Glomerular visceral epithelial cell (primary cell): ENCODE results near the gene ARMC9.
"Not testable (repeated sequence)": the region's sequence is repeated elsewhere in the genome, so short reads cannot be mapped to it uniquely, and the experiment has no call there.

Source experiments
- DNase-seq: peaks from one replicate; pipeline ENCODE4 v3.0.0-alpha.2; 2016; ENCODE audit errors: extremely low spot score

The ARMC9 gene

GRCh38 chr2:231342061-231342711 lies 143.8 kb downstream of the ARMC9 start:
- no peak for DNase-seq

DNA sequence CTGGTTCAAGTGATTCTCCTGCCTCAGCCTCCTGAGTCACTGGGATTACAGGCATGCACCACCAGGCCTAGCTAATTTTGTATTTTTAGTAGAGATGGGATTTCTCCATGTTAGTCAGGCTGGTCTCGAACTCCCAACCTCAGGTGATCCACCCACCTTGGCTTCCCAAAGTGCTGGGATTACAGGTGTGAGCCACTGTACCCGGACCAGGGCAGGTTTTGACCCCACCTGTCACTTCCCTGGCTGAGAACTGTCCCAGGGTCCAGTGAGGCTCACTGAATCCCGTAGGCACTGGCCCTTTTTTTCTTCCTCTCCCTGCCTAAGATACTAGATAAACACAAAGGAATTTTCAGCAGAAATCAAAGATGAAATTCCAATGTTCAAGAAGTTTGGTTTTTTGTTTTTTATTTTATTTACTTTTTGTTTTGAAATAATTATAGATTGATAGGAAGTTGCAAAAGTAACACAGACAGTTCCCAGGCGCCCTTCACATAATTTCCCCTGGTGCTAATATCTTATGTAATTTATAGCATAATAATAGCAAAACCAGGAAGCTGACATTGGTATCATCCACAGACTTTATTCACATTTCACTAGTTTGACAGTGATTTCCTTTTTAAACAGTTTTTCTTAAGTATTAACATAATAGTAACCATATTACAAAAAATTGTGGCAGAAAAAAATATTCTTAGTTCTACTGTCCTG lies 144.7 kb downstream of the ARMC9 start:
- no peak for DNase-seq

DNA sequence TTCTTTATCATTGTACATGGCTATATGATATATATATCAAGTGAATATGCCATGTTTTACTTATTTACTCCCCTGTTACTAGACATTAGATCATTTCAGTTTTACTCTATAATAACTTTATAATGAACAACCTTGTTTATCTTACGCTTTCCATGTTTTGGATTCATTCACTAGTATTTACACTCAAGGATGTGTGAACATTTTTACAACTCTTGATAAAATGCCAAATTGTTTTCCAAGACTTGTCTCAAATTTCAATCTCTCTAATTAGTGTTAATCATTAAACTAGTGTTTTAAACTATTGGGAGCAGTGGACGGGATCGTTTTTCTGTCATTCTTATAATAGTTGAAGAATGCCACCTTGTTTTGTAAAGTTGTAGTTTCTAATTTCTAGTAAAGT lies 145.6 kb downstream of the ARMC9 start:
- DNase-seq: no peak

- DNase-seq: no peak
Observed at GRCh38 chr2:231344851-231345250, 146.4 kb downstream of the ARMC9 start.

- DNase-seq: no peak
Observed at GRCh38 chr2:231347081-231347480, 148.7 kb downstream of the ARMC9 start.

DNA sequence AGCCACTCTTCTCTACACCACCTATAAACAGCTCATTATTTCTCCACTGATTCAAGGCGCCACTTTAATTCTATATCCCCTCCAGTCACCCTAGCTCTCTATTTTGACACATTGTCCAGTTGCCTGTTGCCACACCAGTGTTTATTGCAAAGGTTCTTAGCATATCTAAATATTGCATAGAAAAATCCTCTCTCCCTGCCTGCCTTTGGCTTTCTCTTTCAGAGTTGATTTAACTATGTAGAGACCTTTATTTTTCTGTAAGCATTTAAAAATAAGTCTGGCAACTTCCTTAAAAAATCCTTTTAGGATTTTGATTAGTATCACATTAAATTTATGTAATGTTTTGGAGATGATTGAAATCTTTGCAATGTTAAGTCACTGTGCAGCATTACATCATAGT lies 149.2 kb downstream of the ARMC9 start:
- no peak for DNase-seq

DNA sequence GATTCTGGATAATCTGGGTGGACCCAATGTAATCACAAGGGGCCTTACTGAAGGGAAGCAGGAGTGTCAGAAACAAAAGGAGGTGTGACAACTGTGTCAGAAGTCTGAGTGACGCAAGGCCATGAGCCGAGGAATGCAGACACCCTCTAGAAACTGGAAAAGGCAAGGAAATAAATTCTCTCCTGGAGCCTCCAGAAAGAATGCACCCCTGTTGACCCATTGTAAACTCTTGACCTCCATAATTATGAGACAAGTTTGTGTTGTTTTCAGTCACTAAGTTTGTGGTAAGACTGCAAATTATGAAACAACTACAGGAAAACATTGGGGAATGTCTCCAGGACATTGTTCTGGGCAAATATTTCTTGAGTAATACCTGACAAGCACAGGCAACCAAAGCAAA lies 149.7 kb downstream of the ARMC9 start:
- no peak for DNase-seq

DNA sequence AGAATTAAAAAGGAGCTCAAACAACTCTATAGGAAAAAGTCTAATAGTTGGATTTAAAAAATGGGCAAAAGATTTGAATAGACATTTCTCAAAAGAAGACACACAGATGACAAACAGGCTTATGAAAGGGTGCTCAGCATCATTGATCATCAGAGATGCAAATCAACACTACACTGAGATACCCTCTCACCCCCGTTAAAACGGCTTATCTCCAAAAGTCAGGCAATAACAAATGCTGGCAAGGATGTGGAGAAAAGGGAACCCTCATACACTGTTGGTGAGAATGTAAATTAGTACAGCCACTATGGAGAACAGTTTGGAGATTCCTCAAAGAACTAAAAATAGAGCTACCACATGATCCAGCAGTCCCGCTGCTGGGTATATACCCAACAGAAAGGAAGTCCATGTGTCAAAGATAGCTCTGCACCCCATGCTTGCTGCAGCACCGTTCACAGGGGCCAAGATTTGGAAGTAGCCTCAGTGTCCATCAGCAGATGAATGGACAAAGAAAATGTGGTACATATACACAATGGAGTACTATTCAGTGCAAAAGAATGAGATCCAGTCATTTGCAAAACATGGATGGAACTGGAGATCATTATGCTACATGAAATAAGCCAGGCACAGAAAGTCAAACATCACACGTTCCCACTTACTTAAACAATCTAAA lies 150.4 kb downstream of the ARMC9 start:
- DNase-seq: no peak

GRCh38 chr2:231349374-231349735 lies 150.9 kb downstream of the ARMC9 start:
- DNase-seq: not testable (repeated sequence)

GRCh38 chr2:231351648-231352047 lies 153.2 kb downstream of the ARMC9 start:
- no peak for DNase-seq

DNA sequence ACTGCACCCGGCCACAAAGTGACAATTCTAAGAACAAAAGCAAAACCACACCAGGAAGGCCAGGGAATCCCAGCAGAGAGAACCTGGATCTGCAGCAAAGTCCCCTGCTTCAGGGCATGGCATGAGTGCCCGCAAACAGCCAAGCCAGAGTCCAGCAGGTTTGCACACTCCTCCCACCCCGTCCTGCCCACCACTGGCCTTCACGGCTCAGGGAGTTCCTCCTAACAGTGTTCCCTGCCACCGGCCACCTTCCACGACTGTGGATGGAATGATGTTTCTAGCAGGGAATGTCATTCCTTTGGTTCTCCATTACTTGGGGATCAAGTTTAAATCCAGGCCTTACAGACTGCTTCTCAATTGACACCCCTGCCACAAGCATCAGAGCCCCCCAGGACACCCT lies 155.0 kb downstream of the ARMC9 start:
- DNase-seq: no peak

GRCh38 chr2:231355508-231356465 lies 157.4 kb downstream of the ARMC9 start:
- DNase-seq: no peak

DNA sequence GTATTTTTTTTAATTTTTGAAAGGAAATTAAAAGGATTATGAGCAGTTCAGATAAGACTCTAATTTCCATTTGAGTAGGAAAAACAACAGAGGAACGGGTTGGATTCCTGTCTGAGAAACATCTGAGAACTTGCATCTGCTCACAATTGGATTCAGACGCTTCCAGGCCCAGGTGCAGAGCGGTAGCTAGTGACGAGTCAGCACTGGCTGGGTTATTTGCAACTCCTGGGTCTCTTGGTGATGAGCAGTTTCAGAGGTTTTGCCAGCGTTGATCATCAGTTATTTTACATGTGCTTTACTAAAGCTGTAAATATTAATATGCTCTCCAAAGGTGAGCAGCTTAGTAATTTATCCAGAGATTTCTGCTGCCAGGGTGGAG lies 158.0 kb downstream of the ARMC9 start:
- DNase-seq: no peak

- DNase-seq: no peak
Observed at GRCh38 chr2:231357048-231357447, 158.6 kb downstream of the ARMC9 start.

DNA sequence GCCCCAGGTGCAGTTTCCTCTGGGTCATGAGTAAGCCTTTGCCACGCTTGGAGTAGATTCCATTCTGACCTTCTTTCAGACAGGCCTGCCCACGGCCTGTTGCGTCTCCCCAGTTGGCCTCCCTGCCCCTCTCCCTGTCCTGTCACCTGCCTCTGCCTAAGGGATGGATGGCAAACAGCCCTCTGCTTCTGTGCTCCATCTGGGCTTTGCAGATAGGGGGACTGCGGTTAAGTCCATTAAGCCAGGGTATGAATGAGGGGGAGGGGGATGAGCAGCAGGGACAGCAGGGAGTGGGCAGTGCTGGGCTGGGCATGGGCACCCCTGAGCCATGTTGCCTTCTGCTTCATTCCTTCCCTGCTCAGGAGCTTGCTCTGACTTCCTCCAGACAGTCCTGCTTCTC lies 159.5 kb downstream of the ARMC9 start:
- peak; percentile 9 for DNase-seq

DNA sequence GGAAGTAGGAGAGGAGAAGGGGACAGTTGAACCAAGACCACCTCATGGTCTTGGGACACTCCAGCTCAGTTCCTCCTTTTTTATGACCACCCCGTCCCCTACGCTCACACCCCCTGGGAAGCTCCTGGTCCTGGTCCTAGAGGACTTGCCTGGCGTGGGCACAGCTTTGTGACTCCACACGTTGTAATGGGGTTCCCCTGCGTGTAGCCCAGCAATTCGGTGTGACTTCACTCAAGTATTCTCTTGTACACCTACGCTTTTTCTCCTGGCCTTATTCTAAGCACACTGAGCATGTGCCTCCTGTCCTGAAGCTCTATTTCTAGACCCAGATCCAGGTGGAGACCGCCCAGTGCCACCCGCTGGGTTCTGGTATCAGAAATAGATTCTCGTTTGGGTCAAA lies 161.0 kb downstream of the ARMC9 start:
- no peak for DNase-seq

- no peak for DNase-seq
Observed at GRCh38 chr2:231359948-231360347, 161.5 kb downstream of the ARMC9 start.

GRCh38 chr2:231360401-231360800 lies 162.0 kb downstream of the ARMC9 start:
- DNase-seq: no peak

GRCh38 chr2:231360881-231361371 lies 162.5 kb downstream of the ARMC9 start:
- DNase-seq: no peak

DNA sequence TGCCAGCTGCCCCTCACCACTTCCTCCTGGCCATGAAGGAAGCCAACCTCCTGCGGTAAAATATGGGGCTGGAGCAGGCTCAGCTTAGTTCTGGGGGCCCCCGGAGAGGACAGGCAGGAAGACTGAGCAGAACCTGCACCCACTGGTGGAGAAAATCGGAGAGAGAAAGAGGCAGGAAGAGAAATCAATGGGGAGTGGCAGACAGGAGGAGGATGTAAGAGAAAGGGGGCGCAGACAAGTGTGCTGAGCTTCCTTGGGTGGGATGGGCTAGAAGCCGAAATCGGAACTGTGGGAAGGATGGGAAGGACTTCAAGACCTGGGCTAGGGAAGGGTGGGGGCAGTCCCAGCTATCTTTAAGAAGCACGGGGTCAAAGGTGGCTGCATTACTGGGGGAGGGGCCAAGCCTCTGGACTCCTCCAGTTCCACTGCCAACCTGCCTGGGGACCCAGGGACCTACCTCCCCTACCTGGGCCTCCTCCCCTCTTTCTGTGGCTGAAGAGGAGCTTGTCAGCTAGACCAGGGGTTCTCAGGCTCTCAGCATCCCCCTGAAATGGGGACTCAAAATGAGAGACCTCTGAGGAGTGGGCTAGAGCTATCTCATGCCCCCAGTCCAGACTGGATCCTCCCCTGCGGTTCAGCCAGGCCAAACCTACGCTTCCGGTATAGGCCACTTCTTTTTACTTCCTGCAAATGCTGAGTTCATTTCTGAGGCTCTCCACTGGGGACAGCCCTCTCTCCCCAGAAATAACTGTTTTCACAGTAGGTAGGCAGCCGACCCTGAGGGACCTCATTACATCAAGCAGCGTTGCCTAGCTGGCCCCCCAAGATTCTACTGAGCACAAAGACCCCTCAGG lies 163.5 kb downstream of the ARMC9 start:
- no peak for DNase-seq
